Erythroblast (primary cell): Measurements from ENCODE around the gene KIF1A.

Source experiments
- GATA1 ChIP-seq: IDR thresholded peaks from 2 replicates; pipeline ENCODE4 v1.6.1; 2011; ENCODE audit warnings: low read depth, mild to moderate bottlenecking, control low read depth, low read length, moderate library complexity
- POLR2A ChIP-seq: IDR thresholded peaks from 2 replicates; pipeline ENCODE4 v1.6.1; 2011; ENCODE audit warnings: mild to moderate bottlenecking, low read length

- no peak for TF ChIP-seq POLR2A
- no peak for TF ChIP-seq GATA1
Observed at GRCh38 chr2:240708457-240708856, 111.6 kb downstream of the KIF1A start.
